Prostate gland (tissue), 2 donors: Measurements from ENCODE around the gene TRIM26. TPM values are rescaled to one million over a fixed set of nuclear protein-coding genes. Genes with fewer than 3 reads are reported as not detected.
"Not testable (repeated sequence)": the region's sequence is repeated elsewhere in the genome, so short reads cannot be mapped to it uniquely, and the experiment has no call there.

Experiments
- DNase-seq: peaks from one replicate; pipeline ENCODE4 v3.0.0-alpha.2; 2019; ENCODE audit warnings: low spot score
- H3K27ac ChIP-seq, 2 donors: fragments of 200-600 bp; sonication (generic); 2 replicates each; pipeline ENCODE4 v1.5.1; 2017 to 2019
- H3K27me3 ChIP-seq: fragments of 200-600 bp; sonication (generic); replicated peaks from 2 replicates; pipeline ENCODE4 v1.5.1; 2019; ENCODE audit not compliant: insufficient read depth
- H3K36me3 ChIP-seq, 2 donors: fragments of 200-600 bp; sonication (generic); 1 replicate in 1 of 2; 2 replicates in 1 of 2; pipeline versions ENCODE4 v1.5.1 to v1.8.1; 2017 to 2019
- H3K4me1 ChIP-seq: fragments of 200-600 bp; sonication (generic); replicated peaks from 2 replicates; pipeline ENCODE4 v1.5.1; 2019
- H3K4me3 ChIP-seq, 2 donors: fragments of 200-600 bp; sonication (generic); 2 replicates each; pipeline ENCODE4 v1.5.1; 2017 to 2019
- H3K9me3 ChIP-seq: fragments of 200-600 bp; sonication (generic); 2 replicates; pipeline ENCODE4 v1.5.1; 2017
- CTCF ChIP-seq, 4 experiments: fragments of 200-600 bp in 2 of 4; fragments of 450-650 bp in 2 of 4; sonication (generic) in 2 of 4; IDR thresholded peaks; 1 replicate in 3 of 4; 2 replicates in 1 of 4; pipeline ENCODE4 v1.5.1; 2016 to 2019; ENCODE audit warnings: antibody characterized with exemption in 4 of 4, mild to moderate bottlenecking in 2 of 4, moderate library complexity in 2 of 4
- POLR2A ChIP-seq: fragments of 450-650 bp; IDR thresholded peaks from one replicate; pipeline ENCODE4 v1.6.1; 2016; ENCODE audit warnings: antibody characterized with exemption, mild to moderate bottlenecking
- POLR2AphosphoS5 ChIP-seq: sonication (generic); formaldehyde crosslinking; IDR thresholded peaks from one replicate; pipeline ENCODE4 v1.6.1; 2017; ENCODE audit warnings: antibody characterized with exemption
- WGBS: methylation state at CpG from one replicate; pipeline ENCODE4 v1.1.5; 2018; 5-methylcytosine and 5-hydroxymethylcytosine counted together
- intact Hi-C: fragments of 100-400 bp; cut with DNase I; formaldehyde crosslinking; loops from one replicate; pipeline ENCODE4 v1.14.2; 2022
- total RNA-seq, 2 donors: library from RNA; depleted of rRNA; stranded (reverse); fragments of >200 nt; gene quantifications; one replicate each; pipeline ENCODE4 v1.1.0, GENCODE V29; 2016

Gene TRIM26
- total RNA-seq, 2 donors from 2014 or later: 74.8 to 100 TPM

- no peak for DNase-seq
- Histone ChIP-seq H3K27ac (no peak overlapping the region), H3K9me3 (no peaks in the 10 kb centered on the region), H3K27me3 (peaks cover 4% of the 10 kb centered on the region), H3K4me3 (no peak overlapping the region), H3K4me1 (no peaks in the 10 kb centered on the region), H3K36me3 (no peaks in the 10 kb centered on the region)
- intact Hi-C loops: no loop called here
- WGBS: 68% methylated on average over 7 of the region's 7 CpGs
- TF ChIP-seq POLR2AphosphoS5 (no peak), CTCF (IDR thresholded peaks at IDR 0.05) (no peak), POLR2A (no peak)
These were observed 67.4 kb downstream of the TRIM26 start for GRCh38 chr6:30145818-30146217.

- intact Hi-C loops: no loop called here
- 69% methylated on average over 6 of the region's 6 CpGs for WGBS
- no peak overlapping the region for H3K27ac ChIP-seq
- H3K9me3 ChIP-seq: no peaks in the 10 kb centered on the region
- H3K4me3 ChIP-seq: no peak overlapping the region
- no peaks in the 10 kb centered on the region for H3K4me1 ChIP-seq
- no peaks in the 10 kb centered on the region for H3K36me3 ChIP-seq
- TF ChIP-seq POLR2A (no peak), POLR2AphosphoS5 (no peak), CTCF (IDR thresholded peaks at IDR 0.05) (no peak)
- DNase-seq: no peak
- peaks cover 4% of the 10 kb centered on the region for H3K27me3 ChIP-seq
These were observed 68.4 kb downstream of the TRIM26 start for GRCh38 chr6:30144811-30145210.

- Histone ChIP-seq H3K4me1 (no peaks in the 10 kb centered on the region), H3K27ac (no peak overlapping the region), H3K9me3 (no peaks in the 10 kb centered on the region), H3K4me3 (no peak overlapping the region), H3K36me3 (no peaks in the 10 kb centered on the region), H3K27me3 (peaks cover 4% of the 10 kb centered on the region)
- TF ChIP-seq POLR2AphosphoS5: no peak
- TF ChIP-seq CTCF (IDR thresholded peaks at IDR 0.05): no peak
- TF ChIP-seq POLR2A: no peak
- WGBS: 39% methylated on average over 2 of the region's 2 CpGs
- intact Hi-C loops: no loop called here
- no peak for DNase-seq
These were observed 69.4 kb downstream of the TRIM26 start for GRCh38 chr6:30143780-30144179.

GRCh38 chr6:30142665-30143064, 70.5 kb downstream of the TRIM26 start:
- Histone ChIP-seq H3K27me3 (peaks cover 4% of the 10 kb centered on the region), H3K9me3 (no peaks in the 10 kb centered on the region), H3K4me3 (no peak overlapping the region), H3K36me3 (no peaks in the 10 kb centered on the region), H3K27ac (no peak overlapping the region), H3K4me1 (no peaks in the 10 kb centered on the region)
- DNase-seq: no peak
- 46% methylated on average over 3 of the region's 3 CpGs for WGBS
- TF ChIP-seq POLR2A: no peak
- TF ChIP-seq POLR2AphosphoS5: no peak
- TF ChIP-seq CTCF (IDR thresholded peaks at IDR 0.05): no peak
- intact Hi-C loops: no loop called here

GRCh38 chr6:30140240-30140639, 73.0 kb downstream of the TRIM26 start:
- H3K4me3 ChIP-seq, intact Hi-C loops, H3K27me3 ChIP-seq, H3K4me1 ChIP-seq, H3K9me3 ChIP-seq, H3K36me3 ChIP-seq, DNase-seq, H3K27ac ChIP-seq: not testable (repeated sequence)
- WGBS: 84% methylated on average over 8 of the region's 8 CpGs
